ENCODE data around the gene HMCN1.

HMCN1 gene

GRCh38 chr1:185971688-185972087, 237.5 kb downstream of the HMCN1 start:
- no peak overlapping the region for H3K23ac ChIP-seq (ENCODE audit: low read length)
- no peak overlapping the region for H2AFZ ChIP-seq (ENCODE audit: insufficient read depth, low read length, poor library complexity)
- no peak overlapping the region for H2BK120ac ChIP-seq (ENCODE audit: insufficient read depth, low read length, poor library complexity)
- no peak overlapping the region for H3K4me2 ChIP-seq (ENCODE audit: low read length)
- H3K4me3 ChIP-seq (ENCODE audit: low read depth, low read length): no peak overlapping the region
- no peaks in the 10 kb centered on the region for H3K27me3 ChIP-seq (ENCODE audit: insufficient read depth, low read length)
- no peak overlapping the region for H3K18ac ChIP-seq (ENCODE audit: low read length)
- peaks cover 10% of the 10 kb centered on the region for H3K79me1 ChIP-seq (ENCODE audit: low read length)
- no peak overlapping the region for H3K14ac ChIP-seq (ENCODE audit: low read length)
- H2BK12ac ChIP-seq (ENCODE audit: low read length): no peak overlapping the region
- H4K12ac ChIP-seq (ENCODE audit: low read depth, low read length): no peak overlapping the region
- H2BK5ac ChIP-seq (ENCODE audit: low read depth, low read length, poor library complexity): no peak overlapping the region
- peak overlapping the region; percentile 96 for H3K27ac ChIP-seq (ENCODE audit: low read depth, low read length)
- no peaks in the 10 kb centered on the region for H3K79me2 ChIP-seq (ENCODE audit: control insufficient read depth, insufficient read depth, low read length, poor library complexity)
- no peaks in the 10 kb centered on the region for H3K4me1 ChIP-seq (ENCODE audit: control insufficient read depth in 1 of 2, insufficient read depth in 2 of 2, low read length in 2 of 2)
- no peaks in the 10 kb centered on the region for H3K9me3 ChIP-seq (ENCODE audit: insufficient read depth, low read depth, low read length)
- H2AK5ac ChIP-seq (ENCODE audit: low read length): no peak overlapping the region
- no peak overlapping the region for H4K8ac ChIP-seq (ENCODE audit: low read depth, low read length)
- H3K9ac ChIP-seq (ENCODE audit: low read length): no peak overlapping the region
- no peaks in the 10 kb centered on the region for H3K36me3 ChIP-seq (ENCODE audit: control insufficient read depth in 1 of 2, insufficient read depth in 2 of 2, low read length in 2 of 2)
- no CpG with 5 or more reads among the region's 1 CpG for WGBS (ENCODE audit: extremely low coverage, insufficient coverage, insufficient read length)
- no peak overlapping the region for H4K91ac ChIP-seq (ENCODE audit: low read depth, low read length)
- H3K4ac ChIP-seq (ENCODE audit: low read depth, low read length): no peak overlapping the region
- DNase-seq: no peak

DNA sequence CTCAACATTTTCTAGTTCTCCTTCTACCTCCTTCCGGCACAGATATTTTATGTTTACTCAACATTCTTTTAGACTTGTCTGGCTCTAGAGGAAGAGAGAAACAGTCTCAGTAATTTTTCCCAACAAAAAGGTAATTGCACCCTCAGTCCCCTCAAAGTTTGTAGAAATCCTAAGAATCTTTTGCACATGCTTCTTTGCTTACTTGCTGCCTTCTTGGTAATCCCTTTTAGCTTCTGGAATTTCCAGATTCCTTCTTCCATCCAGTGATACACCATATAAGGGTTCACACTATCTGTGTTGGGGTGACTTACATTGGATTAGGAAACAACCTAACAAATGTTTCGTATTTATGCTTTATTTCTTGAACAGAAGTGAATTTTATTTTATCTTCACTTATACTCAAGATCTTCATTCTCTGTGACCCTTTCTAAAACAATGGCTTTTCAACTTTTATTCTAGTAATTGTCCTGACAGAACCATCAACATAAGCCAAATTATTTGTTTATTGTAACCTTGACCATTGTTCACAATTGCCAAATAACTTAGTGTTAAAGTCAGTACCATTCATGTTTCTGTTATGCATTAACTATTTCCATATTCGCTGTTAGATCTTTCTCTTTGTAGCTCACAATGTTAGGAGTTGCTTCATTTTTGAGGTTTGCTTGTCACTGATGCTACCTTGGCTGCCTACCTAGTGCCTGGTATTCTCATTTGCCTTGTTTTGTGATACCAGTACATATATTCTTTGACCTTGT, 238.1 kb downstream of the HMCN1 start:
- Histone ChIP-seq H3K79me1 (ENCODE audit: low read length) (peaks cover 10% of the 10 kb centered on the region), H3K4me1 (ENCODE audit: control insufficient read depth in 1 of 2, insufficient read depth in 2 of 2, low read length in 2 of 2) (no peaks in the 10 kb centered on the region), H3K23ac (ENCODE audit: low read length) (no peak overlapping the region)

GRCh38 chr1:185973645-185974044, 239.5 kb downstream of the HMCN1 start:
- Histone ChIP-seq H2BK5ac (ENCODE audit: low read depth, low read length, poor library complexity) (no peak overlapping the region), H4K12ac (ENCODE audit: low read depth, low read length) (no peak overlapping the region), H2BK120ac (ENCODE audit: insufficient read depth, low read length, poor library complexity) (no peak overlapping the region), H3K79me1 (ENCODE audit: low read length) (peaks cover 7% of the 10 kb centered on the region), H3K23ac (ENCODE audit: low read length) (no peak overlapping the region), H3K27me3 (ENCODE audit: insufficient read depth, low read length) (no peaks in the 10 kb centered on the region), H3K14ac (ENCODE audit: low read length) (no peak overlapping the region), H3K18ac (ENCODE audit: low read length) (no peak overlapping the region), H3K79me2 (ENCODE audit: control insufficient read depth, insufficient read depth, low read length, poor library complexity) (no peaks in the 10 kb centered on the region), H2AFZ (ENCODE audit: insufficient read depth, low read length, poor library complexity) (no peak overlapping the region), H3K4ac (ENCODE audit: low read depth, low read length) (no peak overlapping the region), H2AK5ac (ENCODE audit: low read length) (no peak overlapping the region), H4K91ac (ENCODE audit: low read depth, low read length) (no peak overlapping the region), H3K9ac (ENCODE audit: low read length) (no peak overlapping the region), H2BK12ac (ENCODE audit: low read length) (no peak overlapping the region), H3K36me3 (ENCODE audit: control insufficient read depth in 1 of 2, insufficient read depth in 2 of 2, low read length in 2 of 2) (no peaks in the 10 kb centered on the region), H3K9me3 (ENCODE audit: insufficient read depth, low read depth, low read length) (no peaks in the 10 kb centered on the region), H3K4me3 (ENCODE audit: low read depth, low read length) (no peak overlapping the region), H3K4me2 (ENCODE audit: low read length) (no peak overlapping the region), H4K8ac (ENCODE audit: low read depth, low read length) (no peak overlapping the region), H3K27ac (ENCODE audit: low read depth, low read length) (no peak overlapping the region), H3K4me1 (ENCODE audit: control insufficient read depth in 1 of 2, insufficient read depth in 2 of 2, low read length in 2 of 2) (no peaks in the 10 kb centered on the region)
- no peak for DNase-seq
- WGBS (ENCODE audit: extremely low coverage, insufficient coverage, insufficient read length): no CpG with 5 or more reads among the region's 1 CpG

More for the DNA sequence above, 238.1 kb downstream of the HMCN1 start:
- H3K4me2 ChIP-seq (ENCODE audit: low read length): no peak overlapping the region
- no peak overlapping the region for H4K12ac ChIP-seq (ENCODE audit: low read depth, low read length)
- no peaks in the 10 kb centered on the region for H3K27me3 ChIP-seq (ENCODE audit: insufficient read depth, low read length)
- no peak overlapping the region for H3K9ac ChIP-seq (ENCODE audit: low read length)
- no peak overlapping the region for H2AK5ac ChIP-seq (ENCODE audit: low read length)
- no peak overlapping the region for H3K4me3 ChIP-seq (ENCODE audit: low read depth, low read length)
- H3K36me3 ChIP-seq (ENCODE audit: control insufficient read depth in 1 of 2, insufficient read depth in 2 of 2, low read length in 2 of 2): no peaks in the 10 kb centered on the region
- no peaks in the 10 kb centered on the region for H3K9me3 ChIP-seq (ENCODE audit: insufficient read depth, low read depth, low read length)
- DNase-seq: no peak
- no peak overlapping the region for H2BK120ac ChIP-seq (ENCODE audit: insufficient read depth, low read length, poor library complexity)
- peak overlapping the region; percentile 96 for H3K27ac ChIP-seq (ENCODE audit: low read depth, low read length)
- H4K91ac ChIP-seq (ENCODE audit: low read depth, low read length): no peak overlapping the region
- H3K18ac ChIP-seq (ENCODE audit: low read length): no peak overlapping the region
- no peak overlapping the region for H3K4ac ChIP-seq (ENCODE audit: low read depth, low read length)
- H2BK5ac ChIP-seq (ENCODE audit: low read depth, low read length, poor library complexity): no peak overlapping the region
- H2AFZ ChIP-seq (ENCODE audit: insufficient read depth, low read length, poor library complexity): no peak overlapping the region
- H2BK12ac ChIP-seq (ENCODE audit: low read length): no peak overlapping the region
- H3K14ac ChIP-seq (ENCODE audit: low read length): no peak overlapping the region
- H3K79me2 ChIP-seq (ENCODE audit: control insufficient read depth, insufficient read depth, low read length, poor library complexity): no peaks in the 10 kb centered on the region
- WGBS (ENCODE audit: extremely low coverage, insufficient coverage, insufficient read length): no CpG with 5 or more reads among the region's 3 CpGs
- H4K8ac ChIP-seq (ENCODE audit: low read depth, low read length): no peak overlapping the region

GRCh38 chr1:185974367-185975170, 240.4 kb downstream of the HMCN1 start:
- Histone ChIP-seq H4K12ac (ENCODE audit: low read depth, low read length) (no peak overlapping the region), H4K91ac (ENCODE audit: low read depth, low read length) (no peak overlapping the region), H3K27ac (ENCODE audit: low read depth, low read length) (no peak overlapping the region), H2AK5ac (ENCODE audit: low read length) (no peak overlapping the region), H2AFZ (ENCODE audit: insufficient read depth, low read length, poor library complexity) (no peak overlapping the region), H3K4me1 (ENCODE audit: control insufficient read depth in 1 of 2, insufficient read depth in 2 of 2, low read length in 2 of 2) (no peaks in the 10 kb centered on the region), H3K9ac (ENCODE audit: low read length) (no peak overlapping the region), H3K4me3 (ENCODE audit: low read depth, low read length) (no peak overlapping the region), H2BK12ac (ENCODE audit: low read length) (peak overlapping the region; percentile 84), H2BK120ac (ENCODE audit: insufficient read depth, low read length, poor library complexity) (no peak overlapping the region), H3K9me3 (ENCODE audit: insufficient read depth, low read depth, low read length) (no peaks in the 10 kb centered on the region), H3K23ac (ENCODE audit: low read length) (no peak overlapping the region), H3K14ac (ENCODE audit: low read length) (no peak overlapping the region), H3K4ac (ENCODE audit: low read depth, low read length) (no peak overlapping the region), H3K79me2 (ENCODE audit: control insufficient read depth, insufficient read depth, low read length, poor library complexity) (no peaks in the 10 kb centered on the region), H3K79me1 (ENCODE audit: low read length) (peaks cover 7% of the 10 kb centered on the region), H3K18ac (ENCODE audit: low read length) (no peak overlapping the region), H3K4me2 (ENCODE audit: low read length) (no peak overlapping the region), H2BK5ac (ENCODE audit: low read depth, low read length, poor library complexity) (no peak overlapping the region), H3K27me3 (ENCODE audit: insufficient read depth, low read length) (no peaks in the 10 kb centered on the region), H4K8ac (ENCODE audit: low read depth, low read length) (no peak overlapping the region), H3K36me3 (ENCODE audit: control insufficient read depth in 1 of 2, insufficient read depth in 2 of 2, low read length in 2 of 2) (no peaks in the 10 kb centered on the region)
- DNase-seq: no peak
- WGBS (ENCODE audit: extremely low coverage, insufficient coverage, insufficient read length): no CpG with 5 or more reads among the region's 3 CpGs

All from trophoblast cell (in vitro differentiated cells and primary cell).